T-helper 2 cell (primary cell): ENCODE measurements around the gene CD22.
"Not testable (repeated sequence)": the region's sequence is repeated elsewhere in the genome, so short reads cannot be mapped to it uniquely, and the experiment has no call there.

ENCODE experiments used
- DNase-seq, 5 experiments: peaks; one replicate each; pipeline versions ENCODE4 v3.0.0 to v3.0.0-alpha.2; 2012 to 2022

The CD22 gene

DNA sequence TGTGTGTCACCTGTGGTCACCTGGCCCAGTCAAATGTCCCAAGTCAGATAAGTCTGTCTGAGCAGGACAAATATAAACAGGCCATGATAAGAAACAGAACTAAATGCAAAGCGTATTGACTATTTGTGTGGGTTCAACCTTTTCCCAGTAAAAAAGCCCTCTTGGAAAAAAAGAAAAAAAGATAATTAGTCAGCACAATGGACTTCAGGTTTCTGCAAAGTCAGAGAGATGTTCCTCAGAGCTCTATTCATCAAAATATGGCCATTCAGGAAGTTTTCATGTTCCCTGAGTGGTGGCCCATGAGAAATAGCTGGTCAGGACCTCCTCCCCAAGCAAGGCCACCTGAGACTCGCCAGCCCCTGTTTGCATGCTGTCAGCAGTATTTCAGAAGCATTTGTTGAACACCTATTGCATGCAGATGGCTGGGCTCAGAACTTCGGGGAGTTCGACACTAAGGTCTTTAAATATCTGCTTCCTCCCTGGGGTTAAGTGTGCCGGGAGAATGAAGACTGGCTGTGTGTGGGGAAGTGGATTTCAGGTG, 32.0 kb downstream of the CD22 start:
- DNase-seq, result no peak

GRCh38 chr19:35362261-35363000, 33.4 kb downstream of the CD22 start:
- DNase-seq, result no peak

DNA sequence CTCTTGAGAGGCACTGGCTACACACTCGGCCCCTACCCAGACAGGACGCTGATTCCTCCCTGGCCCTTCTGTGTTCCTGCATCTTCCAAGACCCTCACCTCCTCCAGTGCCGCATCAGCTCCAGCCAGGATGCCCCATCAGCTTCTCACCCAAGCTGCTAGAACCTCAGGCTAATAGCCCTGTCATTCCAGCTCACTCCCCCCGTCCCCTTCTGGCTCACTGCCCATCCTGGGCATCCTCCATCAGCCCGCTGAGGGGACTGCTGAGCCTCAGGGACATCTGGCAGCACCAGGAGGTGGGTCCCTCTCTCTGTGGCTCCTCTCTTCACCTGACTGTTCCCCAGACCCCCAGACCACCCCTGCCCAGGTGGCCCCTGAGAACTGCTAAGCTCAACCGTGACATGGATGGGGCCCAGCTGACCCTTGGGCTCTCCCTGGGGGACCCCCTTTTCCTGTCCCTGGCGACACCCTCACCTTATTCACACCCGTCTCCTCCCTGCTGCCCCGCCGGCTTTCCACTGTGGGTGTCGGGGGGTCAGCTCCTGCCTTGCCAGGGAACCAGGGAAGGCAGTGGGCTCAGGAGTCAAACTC, 34.1 kb downstream of the CD22 start:
- DNase-seq, result no peak

- no peak for DNase-seq
Measured at GRCh38 chr19:35363711-35364425, 34.9 kb downstream of the CD22 start.

DNA sequence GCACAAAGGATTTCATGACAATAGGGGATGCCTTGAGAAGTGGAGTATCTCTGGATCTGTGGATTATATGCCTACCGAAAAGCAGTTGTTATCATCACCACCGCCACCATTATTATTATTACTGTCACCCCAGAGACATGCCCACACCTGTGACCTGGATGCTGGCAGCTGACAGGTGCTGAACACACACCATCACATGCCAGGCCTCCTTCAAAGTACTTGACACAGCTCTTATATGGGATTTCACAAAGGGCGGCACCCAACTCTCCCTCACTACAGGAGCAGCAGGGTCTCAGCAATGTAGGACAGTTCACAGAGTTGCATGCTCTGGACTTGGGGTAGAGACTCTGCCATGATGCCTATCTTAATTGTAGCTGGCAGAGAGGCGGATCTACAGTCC, 36.3 kb downstream of the CD22 start:
- no peak for DNase-seq

DNA sequence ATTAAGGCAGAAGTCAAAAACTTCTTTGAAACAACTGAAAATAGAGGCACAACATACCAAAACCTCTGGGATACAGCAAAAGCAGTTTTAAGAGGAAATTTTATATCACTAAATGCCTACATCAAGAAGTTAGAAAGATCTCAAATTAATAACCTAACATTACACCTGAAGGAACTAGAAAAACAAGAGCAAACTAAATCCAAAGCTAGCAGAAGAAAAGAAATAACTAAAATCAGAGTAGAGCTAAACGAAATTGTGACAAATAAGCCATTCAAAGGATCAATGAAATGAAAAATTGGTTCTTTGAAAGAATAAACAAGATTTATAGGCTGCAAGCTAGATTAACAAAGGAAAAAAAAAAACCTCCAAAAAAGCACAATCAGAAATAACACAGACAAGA, 39.4 kb downstream of the CD22 start:
- no peak for DNase-seq

- DNase-seq, result no peak
Measured at GRCh38 chr19:35369522-35369921, 40.5 kb downstream of the CD22 start.

GRCh38 chr19:35370722-35371121, 41.7 kb downstream of the CD22 start, which contains the start of gene GPR42:
Gene GPR42, plus strand, starts transcription at chr19:35371068. Its CDS starts 292 bp downstream, at chr19:35371360.
- DNase-seq, result no peak

DNA sequence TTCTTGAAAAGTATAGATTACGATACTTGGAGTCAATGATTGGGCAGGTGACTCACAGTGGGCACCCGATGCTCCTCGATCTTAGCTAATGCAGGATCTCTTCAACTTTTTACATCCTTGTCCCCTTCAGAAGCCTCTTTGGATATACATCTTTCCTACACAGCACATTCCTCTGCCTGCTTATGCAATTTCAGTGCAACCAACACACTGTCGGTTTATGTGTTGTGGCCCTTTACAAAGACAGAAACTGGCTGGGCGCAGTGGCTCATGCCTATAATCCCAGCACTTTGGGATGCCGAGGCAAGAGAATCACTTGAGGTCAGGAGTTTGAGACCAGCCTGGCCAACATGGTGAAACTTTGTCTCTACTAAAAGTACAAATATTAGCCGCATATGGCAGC, 44.5 kb downstream of the CD22 start:
- no peak for DNase-seq

DNA sequence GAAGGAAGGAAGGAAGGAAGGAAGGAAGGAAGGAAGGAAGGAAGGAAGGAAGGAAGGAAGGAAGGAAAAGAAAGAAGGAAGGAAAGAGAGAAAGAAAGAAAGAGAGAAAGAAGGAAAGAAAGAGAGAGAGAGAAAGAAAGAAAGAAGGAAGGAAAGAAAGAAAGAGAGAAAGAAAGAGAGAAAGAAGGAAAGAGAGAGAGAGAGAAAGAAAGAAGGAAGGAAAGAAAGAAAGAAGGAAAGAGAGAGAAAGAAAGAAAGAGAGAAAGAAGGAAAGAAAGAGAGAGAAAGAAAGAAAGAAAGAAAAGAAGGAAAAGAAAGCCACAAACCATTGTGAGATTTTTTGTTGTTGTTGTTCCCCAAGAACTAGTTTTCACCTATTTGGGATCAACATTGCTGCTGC, 45.0 kb downstream of the CD22 start:
- not testable (repeated sequence) for DNase-seq

GRCh38 chr19:35375505-35376307, 46.7 kb downstream of the CD22 start:
- DNase-seq, result no peak

DNA sequence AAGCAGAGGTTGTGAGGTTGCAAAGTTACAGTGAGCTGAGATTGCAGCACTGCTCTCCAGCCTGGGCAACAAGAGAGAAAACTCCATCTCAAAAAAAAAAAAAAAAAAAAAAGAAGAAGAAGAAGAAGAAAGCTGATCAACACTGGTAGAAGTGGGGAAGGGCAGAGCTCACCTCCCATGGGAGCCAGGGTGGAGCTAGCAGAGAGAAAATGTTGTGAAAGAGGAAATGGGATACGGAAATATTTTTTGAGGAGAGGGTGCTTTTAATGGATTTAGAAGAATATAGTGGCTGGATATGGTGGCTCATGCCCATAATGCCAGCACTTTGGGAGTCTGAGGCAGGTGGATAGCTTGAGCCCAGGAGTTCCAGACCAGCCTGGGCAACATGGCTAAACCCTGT, 48.7 kb downstream of the CD22 start:
- no peak for DNase-seq

DNA sequence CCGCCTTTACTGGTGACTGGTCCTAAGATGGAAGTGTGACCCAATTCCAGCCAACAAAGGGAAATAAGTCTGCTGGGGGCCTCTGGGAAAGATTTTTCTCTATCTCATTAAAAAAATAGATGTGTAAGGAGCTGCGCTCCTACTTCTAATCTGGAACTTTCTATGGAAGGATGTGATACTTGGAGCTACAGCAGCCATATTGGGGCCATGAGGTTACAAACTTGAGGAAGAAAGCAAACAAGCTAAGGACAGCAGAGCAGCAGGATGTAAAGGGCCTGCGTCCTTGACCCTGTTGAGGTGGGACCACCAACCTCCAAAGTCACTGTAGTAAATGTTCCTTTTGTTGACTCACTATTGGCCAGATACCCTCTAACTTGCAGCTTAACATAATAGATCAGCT, 49.4 kb downstream of the CD22 start:
- no peak for DNase-seq

DNA sequence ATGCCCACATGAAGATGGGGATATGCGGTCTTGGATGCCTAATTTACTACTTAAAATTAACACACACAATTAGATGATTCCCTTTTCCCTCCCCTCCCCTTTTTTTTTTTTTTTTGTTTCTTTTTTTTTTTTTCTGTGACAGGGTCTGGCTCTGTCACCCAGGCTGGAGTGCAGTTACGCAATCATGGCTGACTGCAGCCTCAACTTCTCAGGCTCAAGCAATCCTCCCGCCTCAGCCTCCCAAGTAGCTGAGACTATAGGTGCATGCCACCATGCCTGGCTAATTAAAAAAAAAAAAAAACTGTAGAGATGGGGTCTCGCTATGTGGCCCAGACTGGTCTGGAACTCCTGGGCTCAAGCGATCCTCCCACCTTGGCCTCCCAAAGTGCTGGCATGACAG, 50.6 kb downstream of the CD22 start:
- not testable (repeated sequence) for DNase-seq

- DNase-seq, result no peak
Measured at GRCh38 chr19:35379992-35380391, 51.0 kb downstream of the CD22 start.

GRCh38 chr19:35380450-35381124, 51.6 kb downstream of the CD22 start:
- no peak for DNase-seq

GRCh38 chr19:35381318-35381717, 52.3 kb downstream of the CD22 start:
- no peak for DNase-seq

GRCh38 chr19:35381926-35382325, 52.9 kb downstream of the CD22 start:
- DNase-seq, result no peak

DNA sequence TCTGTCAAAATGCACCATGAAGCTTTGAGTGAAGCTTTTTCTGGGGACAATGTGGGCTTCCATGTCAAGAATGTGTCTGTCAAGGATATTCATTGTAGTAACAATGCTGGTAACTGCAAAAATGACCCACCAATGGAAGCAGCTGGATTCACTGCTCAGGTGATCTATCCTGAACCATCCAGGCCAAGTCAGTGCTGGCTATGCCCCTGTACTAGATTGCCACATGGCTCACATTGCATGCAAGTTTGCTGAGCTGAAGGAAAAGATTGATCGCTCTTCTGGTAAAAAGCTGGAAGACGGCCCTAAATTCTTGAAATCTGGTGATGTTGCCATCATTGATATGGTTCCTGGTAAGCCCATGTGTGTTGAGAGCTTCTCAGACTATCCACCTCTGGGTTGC, 54.5 kb downstream of the CD22 start:
- DNase-seq, result no peak

DNA sequence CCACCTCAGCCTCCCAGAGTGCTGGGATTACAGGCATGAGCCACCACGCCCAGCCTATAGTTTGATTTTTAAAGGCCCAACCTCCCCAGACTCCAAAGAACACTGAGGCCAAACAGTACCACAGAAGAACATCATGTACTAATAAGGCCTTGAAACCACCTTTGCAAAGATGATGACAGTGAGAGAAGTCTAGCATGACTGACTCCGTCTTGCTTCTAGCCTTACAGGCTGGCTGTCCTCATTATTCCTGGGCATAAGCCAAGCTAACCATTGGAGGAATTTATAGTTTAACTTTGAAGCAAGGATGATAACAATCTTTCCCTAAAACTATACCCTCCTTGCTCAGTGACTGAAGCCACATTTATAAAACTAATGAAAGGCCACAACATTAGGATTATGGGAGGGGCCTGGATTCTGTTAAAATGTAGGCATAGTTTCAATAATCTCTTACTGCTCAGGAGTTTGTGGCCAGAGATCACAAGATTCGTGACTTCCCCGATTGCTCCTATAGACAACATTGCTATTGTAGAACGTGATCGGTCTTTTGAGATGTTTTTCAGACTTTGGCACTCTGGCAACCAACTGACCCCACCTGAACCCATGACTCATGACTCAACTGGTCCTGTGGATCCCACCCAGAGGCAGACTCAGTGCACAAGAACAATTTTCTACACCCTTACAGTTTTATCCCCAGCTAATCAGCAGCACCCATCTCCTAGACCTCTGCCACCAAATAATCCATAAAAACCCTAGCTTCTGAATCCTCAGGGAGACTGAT, 59.5 kb downstream of the CD22 start:
- DNase-seq, result no peak

DNA sequence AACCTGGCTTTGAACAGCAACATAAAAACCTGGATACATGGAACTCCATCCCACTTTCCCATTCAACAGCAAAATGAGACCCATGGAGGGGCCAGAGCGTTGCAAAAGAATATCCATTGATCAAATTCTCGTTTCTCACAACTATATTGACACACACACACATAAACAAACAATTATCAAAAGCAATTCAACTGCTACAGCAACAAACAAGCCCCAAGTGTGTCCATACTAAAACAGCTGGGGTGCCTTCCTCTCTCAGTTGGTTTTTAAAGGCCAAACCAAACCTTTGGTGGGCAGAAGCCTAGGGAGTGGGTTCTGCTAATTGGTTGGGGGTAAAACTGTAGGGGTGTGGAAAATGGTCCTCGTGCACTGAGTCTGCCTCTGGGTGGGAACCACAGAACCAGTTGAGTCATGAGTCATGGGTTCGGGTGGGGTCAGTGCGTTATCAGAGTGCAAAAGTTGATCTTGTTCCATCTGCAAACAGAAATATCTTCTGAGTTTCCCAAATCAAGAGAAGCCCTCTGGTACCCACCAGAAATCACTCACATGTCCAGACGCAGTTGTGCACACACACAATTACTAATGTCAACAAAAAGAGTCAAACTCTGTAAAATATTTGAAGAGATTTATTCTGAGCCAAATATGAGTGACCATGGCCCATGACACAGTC, 60.3 kb downstream of the CD22 start:
- DNase-seq, result no peak
